ENCODE measurements around the gene VPS54. TPM values are rescaled to one million over a fixed set of nuclear protein-coding genes. Genes with fewer than 3 reads are reported as not detected.

VPS54 gene
- polyA plus RNA-seq, 3 donors, result 11.4 to 17.3 (median 11.5) TPM

DNA sequence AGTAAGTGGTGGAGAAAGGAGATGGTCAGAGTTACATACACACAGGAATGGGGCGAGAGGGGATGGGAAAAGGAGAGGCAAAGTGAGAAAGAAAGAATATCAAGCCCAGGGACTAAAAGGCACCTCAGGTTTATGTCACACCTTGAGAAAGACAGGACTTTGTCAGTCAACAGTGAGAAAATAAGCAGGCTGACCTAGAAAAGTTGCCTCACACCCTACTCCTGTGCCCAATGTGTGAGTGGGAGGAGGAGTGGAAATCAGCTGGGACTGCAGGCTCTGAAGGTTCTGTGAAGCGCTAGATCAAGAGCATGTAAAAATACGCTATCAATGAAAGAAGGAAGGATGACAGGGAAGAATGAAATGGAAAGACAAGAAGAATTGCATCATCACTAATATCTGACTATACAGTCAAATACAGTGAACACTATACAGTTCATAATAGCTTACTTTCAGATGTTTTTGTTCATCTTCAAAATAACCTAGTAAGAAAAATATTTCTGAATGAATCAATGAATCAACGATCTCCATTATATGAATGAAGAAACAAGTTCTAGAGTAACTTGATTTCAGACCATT, 10.7 kb downstream of the VPS54 start:
- WGBS (ENCODE audit: insufficient coverage), result 100% methylated on average over 1 of the region's 4 CpGs
- Mint-ChIP-seq H3K36me3 (peaks cover 20 to 28% of the 10 kb centered on the region in 2 donors), H3K4me1 (peaks cover 20% of the 10 kb centered on the region), H3K27ac (peak overlapping the region in 3 of 7 donors; percentile 58 to 70 (median 59)), H3K27me3 (ENCODE audit: low read depth in 3 of 3) (no peaks in the 10 kb centered on the region), H3K9me3 (peaks cover 0 to 9% (median 2%) of the 10 kb centered on the region in 7 donors), H3K4me3 (no peak overlapping the region)
- Histone ChIP-seq H3K4me1 (ENCODE audit: control insufficient read depth in 1 of 2, insufficient read depth in 2 of 2, low read length in 2 of 2) (no peaks in the 10 kb centered on the region), H3K27me3 (ENCODE audit: control insufficient read depth in 2 of 2, insufficient read depth in 2 of 2, low read length in 2 of 2) (no peaks in the 10 kb centered on the region), H3K79me2 (ENCODE audit: insufficient read depth, low read length) (peaks cover 98% of the 10 kb centered on the region), H2AFZ (ENCODE audit: insufficient read depth, low read depth, low read length, poor library complexity, severe bottlenecking) (no peak overlapping the region), H3K4me3 (replicated peaks in 1 of 3; ENCODE audit: low read depth in 2 of 3, low read length in 3 of 3) (no peak overlapping the region), H3K27ac (ENCODE audit: low read depth in 1 of 2, low read length in 2 of 2) (no peak overlapping the region), H3K9me3 (replicated peaks in 1 of 2; ENCODE audit: control insufficient read depth in 1 of 2, insufficient read depth in 1 of 2, low read length in 2 of 2) (no peaks in the 10 kb centered on the region), H3K36me3 (replicated peaks in 1 of 2; ENCODE audit: control insufficient read depth in 1 of 2, insufficient read depth in 2 of 2, low read length in 2 of 2) (peaks cover 5 to 9% of the 10 kb centered on the region in 2 donors), H3K9ac (ENCODE audit: insufficient read depth, low read length, poor library complexity, severe bottlenecking) (no peak overlapping the region), H4K20me1 (ENCODE audit: insufficient read depth, low read length) (peaks cover 79% of the 10 kb centered on the region), H3K4me2 (replicated peaks; ENCODE audit: extremely low read depth, low read length, poor library complexity, severe bottlenecking) (no peak overlapping the region)
- intact Hi-C loops (cut with micrococcal nuclease), result no loop called here
- DNase-seq, result no peak
- TF ChIP-seq, protein P1, sequence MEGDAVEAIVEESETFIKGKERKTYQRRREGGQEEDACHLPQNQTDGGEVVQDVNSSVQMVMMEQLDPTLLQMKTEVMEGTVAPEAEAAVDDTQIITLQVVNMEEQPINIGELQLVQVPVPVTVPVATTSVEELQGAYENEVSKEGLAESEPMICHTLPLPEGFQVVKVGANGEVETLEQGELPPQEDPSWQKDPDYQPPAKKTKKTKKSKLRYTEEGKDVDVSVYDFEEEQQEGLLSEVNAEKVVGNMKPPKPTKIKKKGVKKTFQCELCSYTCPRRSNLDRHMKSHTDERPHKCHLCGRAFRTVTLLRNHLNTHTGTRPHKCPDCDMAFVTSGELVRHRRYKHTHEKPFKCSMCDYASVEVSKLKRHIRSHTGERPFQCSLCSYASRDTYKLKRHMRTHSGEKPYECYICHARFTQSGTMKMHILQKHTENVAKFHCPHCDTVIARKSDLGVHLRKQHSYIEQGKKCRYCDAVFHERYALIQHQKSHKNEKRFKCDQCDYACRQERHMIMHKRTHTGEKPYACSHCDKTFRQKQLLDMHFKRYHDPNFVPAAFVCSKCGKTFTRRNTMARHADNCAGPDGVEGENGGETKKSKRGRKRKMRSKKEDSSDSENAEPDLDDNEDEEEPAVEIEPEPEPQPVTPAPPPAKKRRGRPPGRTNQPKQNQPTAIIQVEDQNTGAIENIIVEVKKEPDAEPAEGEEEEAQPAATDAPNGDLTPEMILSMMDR (IDR thresholded peaks at IDR 0.05), result no peak

GRCh38 chr2:64007924-64008323, 11.3 kb downstream of the VPS54 start:
- peaks cover 78% of the 10 kb centered on the region for H4K20me1 ChIP-seq (ENCODE audit: insufficient read depth, low read length)
- H3K4me1 Mint-ChIP-seq, result peaks cover 20% of the 10 kb centered on the region

More at GRCh38 chr2:64007924-64008323, 11.3 kb downstream of the VPS54 start:
- 82% methylated on average over 6 of the region's 7 CpGs for WGBS (ENCODE audit: insufficient coverage)
- DNase-seq, result no peak
- no peaks in the 10 kb centered on the region for H3K9me3 ChIP-seq (replicated peaks in 1 of 2; ENCODE audit: control insufficient read depth in 1 of 2, insufficient read depth in 1 of 2, low read length in 2 of 2)
- no peak overlapping the region for H3K9ac ChIP-seq (ENCODE audit: insufficient read depth, low read length, poor library complexity, severe bottlenecking)
- TF ChIP-seq, protein P1 (IDR thresholded peaks at IDR 0.05), result no peak
- no peaks in the 10 kb centered on the region for H3K4me1 ChIP-seq (ENCODE audit: control insufficient read depth in 1 of 2, insufficient read depth in 2 of 2, low read length in 2 of 2)
- H2AFZ ChIP-seq (ENCODE audit: insufficient read depth, low read depth, low read length, poor library complexity, severe bottlenecking), result no peak overlapping the region
- peaks cover 17 to 26% of the 10 kb centered on the region in 2 donors for H3K36me3 Mint-ChIP-seq
- H3K27me3 Mint-ChIP-seq (ENCODE audit: low read depth in 3 of 3), result no peaks in the 10 kb centered on the region
- no peak overlapping the region for H3K27ac ChIP-seq (ENCODE audit: low read depth in 1 of 2, low read length in 2 of 2)
- intact Hi-C loops (cut with micrococcal nuclease), result no loop called here
- no peak overlapping the region for H3K4me2 ChIP-seq (replicated peaks; ENCODE audit: extremely low read depth, low read length, poor library complexity, severe bottlenecking)
- peaks cover 0 to 9% (median 2%) of the 10 kb centered on the region in 7 donors for H3K9me3 Mint-ChIP-seq
- H3K79me2 ChIP-seq (ENCODE audit: insufficient read depth, low read length), result peaks cover 96% of the 10 kb centered on the region
- peak overlapping the region in 4 of 7 donors; percentile 42 to 70 (median 58) for H3K27ac Mint-ChIP-seq
- H3K36me3 ChIP-seq (replicated peaks in 1 of 2; ENCODE audit: control insufficient read depth in 1 of 2, insufficient read depth in 2 of 2, low read length in 2 of 2), result peaks cover 5 to 9% of the 10 kb centered on the region in 2 donors
- no peak overlapping the region for H3K4me3 Mint-ChIP-seq
- no peak overlapping the region for H3K4me3 ChIP-seq (replicated peaks in 1 of 3; ENCODE audit: low read depth in 2 of 3, low read length in 3 of 3)
- H3K27me3 ChIP-seq (ENCODE audit: control insufficient read depth in 2 of 2, insufficient read depth in 2 of 2, low read length in 2 of 2), result no peaks in the 10 kb centered on the region
